CD14-positive monocyte (primary cell): ENCODE data around the gene ARFGEF3. TPM values are rescaled to one million over a fixed set of nuclear protein-coding genes. Genes with fewer than 3 reads are reported as not detected.

Source experiments
- DNase-seq, 3 donors: peaks; one replicate each; pipeline ENCODE4 v3.0.0-alpha.2; 2011 to 2022
- H2AFZ ChIP-seq: 2 replicates; pipeline ENCODE4 v1.6.0; 2012; ENCODE audit warnings: mild to moderate bottlenecking, low read depth, low read length, inconsistent platforms; ENCODE audit not compliant: insufficient read depth, poor library complexity, severe bottlenecking
- H3K27ac ChIP-seq, 2 donors: 1 replicate in 1 of 2; 2 replicates in 1 of 2; pipeline ENCODE4 v1.5.1; 2012 to 2013; ENCODE audit warnings: low read length in 2 of 2, control low read depth in 1 of 2, inconsistent platforms in 1 of 2, low read depth in 1 of 2, mild to moderate bottlenecking in 1 of 2
- H3K27me3 ChIP-seq, 2 donors: one replicate each; pipeline versions ENCODE4 v1.6.0 to v1.6.1; 2011 to 2013; ENCODE audit warnings: low read length in 2 of 2; ENCODE audit not compliant: control insufficient read depth in 2 of 2, insufficient read depth in 2 of 2
- H3K36me3 ChIP-seq, 2 donors: replicated peaks in 1 of 2; 1 replicate in 1 of 2; 2 replicates in 1 of 2; pipeline versions ENCODE4 v1.5.1 to v1.6.1; 2012 to 2013; ENCODE audit warnings: low read length in 2 of 2, control low read depth in 1 of 2, inconsistent platforms in 1 of 2, mild to moderate bottlenecking in 1 of 2; ENCODE audit not compliant: insufficient read depth in 2 of 2, control insufficient read depth in 1 of 2
- H3K4me1 ChIP-seq, 2 donors: 1 replicate in 1 of 2; 2 replicates in 1 of 2; pipeline versions ENCODE4 v1.5.1 to v1.6.1; 2012 to 2013; ENCODE audit warnings: low read length in 2 of 2, control low read depth in 1 of 2, inconsistent platforms in 1 of 2, mild to moderate bottlenecking in 1 of 2, moderate library complexity in 1 of 2; ENCODE audit not compliant: insufficient read depth in 2 of 2, control insufficient read depth in 1 of 2
- H3K4me2 ChIP-seq: replicated peaks from 2 replicates; pipeline ENCODE3; 2012; ENCODE audit warnings: low read length, moderate library complexity, mild to moderate bottlenecking; ENCODE audit not compliant: poor library complexity, severe bottlenecking; ENCODE audit errors: extremely low read depth
- H3K4me3 ChIP-seq, 3 experiments: fragments of 200-600 bp in 1 of 3; sonication (generic) in 1 of 3; replicated peaks in 1 of 3; 1 replicate in 2 of 3; 2 replicates in 1 of 3; pipeline ENCODE4 v1.5.1; 2011 to 2013; ENCODE audit warnings: low read length in 3 of 3, mild to moderate bottlenecking in 3 of 3, control low read depth in 2 of 3, low read depth in 2 of 3, inconsistent platforms in 1 of 3, moderate library complexity in 1 of 3
- H3K79me2 ChIP-seq: 2 replicates; pipeline ENCODE4 v1.6.0; 2012; ENCODE audit warnings: mild to moderate bottlenecking, control low read depth, inconsistent platforms, low read length, moderate library complexity; ENCODE audit not compliant: insufficient read depth
- H3K9ac ChIP-seq: 2 replicates; pipeline ENCODE4 v1.6.0; 2017; ENCODE audit warnings: low read length, mild to moderate bottlenecking; ENCODE audit not compliant: insufficient read depth, poor library complexity, severe bottlenecking
- H3K9me3 ChIP-seq, 2 donors: replicated peaks in 1 of 2; 1 replicate in 1 of 2; 2 replicates in 1 of 2; pipeline versions ENCODE4 v1.5.1 to v1.6.1; 2012 to 2013; ENCODE audit warnings: low read length in 2 of 2, control low read depth in 1 of 2; ENCODE audit not compliant: control insufficient read depth in 1 of 2, insufficient read depth in 1 of 2
- H4K20me1 ChIP-seq: 2 replicates; pipeline ENCODE4 v1.6.0; 2012; ENCODE audit warnings: mild to moderate bottlenecking, low read length, control low read depth, moderate library complexity; ENCODE audit not compliant: insufficient read depth
- H3K27ac Mint-ChIP-seq, 7 donors: one replicate each; pipeline ENCODE4 v1.8.0; 2020; ENCODE audit warnings: mild to moderate bottlenecking in 7 of 7, mixed read lengths in 7 of 7, moderate library complexity in 6 of 7, inconsistent platforms in 2 of 7
- H3K27me3 Mint-ChIP-seq, 3 donors: one replicate each; pipeline ENCODE4 v1.8.0; 2021 to 2022; ENCODE audit warnings: low read depth in 3 of 3, mild to moderate bottlenecking in 3 of 3, mixed read lengths in 3 of 3, moderate library complexity in 3 of 3, inconsistent platforms in 1 of 3
- H3K36me3 Mint-ChIP-seq, 2 donors: one replicate each; pipeline ENCODE4 v1.8.0; 2020; ENCODE audit warnings: mixed read lengths in 2 of 2, inconsistent platforms in 1 of 2, mild to moderate bottlenecking in 1 of 2
- H3K4me1 Mint-ChIP-seq: one replicate; pipeline ENCODE4 v1.8.0; 2020; ENCODE audit warnings: mild to moderate bottlenecking, mixed read lengths
- H3K4me3 Mint-ChIP-seq, 2 donors: one replicate each; pipeline ENCODE4 v1.8.0; 2020; ENCODE audit warnings: mild to moderate bottlenecking in 2 of 2, mixed read lengths in 2 of 2, moderate library complexity in 1 of 2
- H3K9me3 Mint-ChIP-seq, 7 donors: one replicate each; pipeline ENCODE4 v1.8.0; 2020 to 2022; ENCODE audit warnings: mixed read lengths in 7 of 7, mild to moderate bottlenecking in 6 of 7, moderate library complexity in 6 of 7, inconsistent platforms in 2 of 7
- WGBS: methylation state at CpG from one replicate; pipeline ENCODE4 v1.1.5; 2013; ENCODE audit warnings: missing lambda C conversion rate; ENCODE audit not compliant: insufficient coverage; 5-methylcytosine and 5-hydroxymethylcytosine counted together
- intact Hi-C, 2 donors: fragments of 100-400 bp; cut with micrococcal nuclease; formaldehyde crosslinking; loops; one replicate each; pipeline versions ENCODE4 v1.15.0 to v1.15.1; 2023
- polyA plus RNA-seq, 3 donors: library from polyadenylated mRNA; depleted of rRNA in 1 of 3; unstranded in 2 of 3; stranded (reverse) in 1 of 3; fragments of 300-500 nt in 2 of 3; fragments of >200 nt in 1 of 3; fragmentation: Illumina TruSeq in 2 of 3; gene quantifications; 1 replicate in 2 of 3; 2 replicates in 1 of 3; pipeline ENCODE4 v1.2.3, GENCODE V29; 2012 to 2021
- TF ChIP-seq, protein P1 (sequence below): fragments of 200-600 bp; IDR thresholded peaks from one replicate; pipeline ENCODE4 v1.8.0; 2022; ENCODE audit warnings: antibody characterized with exemption, mild to moderate bottlenecking

The ARFGEF3 gene
- polyA plus RNA-seq, 3 donors: not detected

DNA sequence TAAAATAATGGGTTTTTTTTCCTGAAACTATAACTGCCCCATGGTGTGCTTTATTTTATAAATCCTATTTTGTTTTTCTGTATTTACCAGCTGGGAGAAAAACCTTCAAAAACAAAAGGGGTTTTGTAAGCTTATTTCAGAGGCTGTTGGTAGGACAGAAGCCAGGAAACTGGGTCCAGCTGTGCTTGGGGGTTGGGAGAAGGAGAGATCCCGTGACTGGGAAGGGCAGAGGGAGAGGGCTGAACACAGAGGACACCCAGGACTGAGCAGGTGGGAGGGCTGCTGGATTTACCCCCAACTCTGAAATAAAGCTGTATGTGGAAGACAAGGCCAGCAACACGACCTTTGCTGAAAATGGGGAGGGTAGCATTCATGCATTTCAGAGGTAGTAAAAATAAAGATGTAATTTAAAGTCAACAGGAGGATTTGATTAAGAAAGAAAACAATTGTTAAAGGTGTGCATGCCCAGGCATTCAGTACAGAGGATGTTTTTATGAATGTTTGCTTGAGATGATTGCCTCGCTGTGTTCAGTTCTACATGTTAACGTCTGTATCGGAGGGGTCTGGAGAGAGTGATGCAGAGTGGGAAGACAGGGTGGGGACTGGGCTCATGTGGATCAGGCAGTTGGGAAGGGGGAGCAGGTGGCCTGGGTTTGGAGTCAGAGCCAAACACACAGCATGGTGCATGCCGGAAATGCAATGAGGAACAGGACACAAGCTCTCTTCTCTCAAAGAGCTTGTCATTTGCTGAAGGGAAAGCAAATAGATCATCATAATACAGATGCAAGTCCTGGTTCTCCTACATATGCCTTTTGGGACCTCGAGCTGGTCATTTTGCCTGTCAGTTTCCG lies 21.4 kb downstream of the ARFGEF3 start:
- Mint-ChIP-seq H3K9me3 (peaks cover 0 to 8% (median 2%) of the 10 kb centered on the region in 7 donors), H3K4me3 (no peak overlapping the region), H3K27me3 (peaks cover 0 to 9% (median 5%) of the 10 kb centered on the region in 3 donors), H3K4me1 (no peaks in the 10 kb centered on the region), H3K27ac (no peak overlapping the region), H3K36me3 (no peaks in the 10 kb centered on the region)
- Histone ChIP-seq H4K20me1 (no peaks in the 10 kb centered on the region), H3K27ac (no peak overlapping the region), H3K36me3 (no peaks in the 10 kb centered on the region), H3K27me3 (no peaks in the 10 kb centered on the region), H2AFZ (no peak overlapping the region), H3K4me1 (no peaks in the 10 kb centered on the region), H3K9me3 (no peaks in the 10 kb centered on the region), H3K79me2 (no peaks in the 10 kb centered on the region), H3K4me3 (no peak overlapping the region), H3K4me2 (no peak overlapping the region), H3K9ac (no peak overlapping the region)
- no peak for DNase-seq
- WGBS: 91% methylated on average over 8 of the region's 8 CpGs
- intact Hi-C loops: no loop called here
- TF ChIP-seq, protein P1, sequence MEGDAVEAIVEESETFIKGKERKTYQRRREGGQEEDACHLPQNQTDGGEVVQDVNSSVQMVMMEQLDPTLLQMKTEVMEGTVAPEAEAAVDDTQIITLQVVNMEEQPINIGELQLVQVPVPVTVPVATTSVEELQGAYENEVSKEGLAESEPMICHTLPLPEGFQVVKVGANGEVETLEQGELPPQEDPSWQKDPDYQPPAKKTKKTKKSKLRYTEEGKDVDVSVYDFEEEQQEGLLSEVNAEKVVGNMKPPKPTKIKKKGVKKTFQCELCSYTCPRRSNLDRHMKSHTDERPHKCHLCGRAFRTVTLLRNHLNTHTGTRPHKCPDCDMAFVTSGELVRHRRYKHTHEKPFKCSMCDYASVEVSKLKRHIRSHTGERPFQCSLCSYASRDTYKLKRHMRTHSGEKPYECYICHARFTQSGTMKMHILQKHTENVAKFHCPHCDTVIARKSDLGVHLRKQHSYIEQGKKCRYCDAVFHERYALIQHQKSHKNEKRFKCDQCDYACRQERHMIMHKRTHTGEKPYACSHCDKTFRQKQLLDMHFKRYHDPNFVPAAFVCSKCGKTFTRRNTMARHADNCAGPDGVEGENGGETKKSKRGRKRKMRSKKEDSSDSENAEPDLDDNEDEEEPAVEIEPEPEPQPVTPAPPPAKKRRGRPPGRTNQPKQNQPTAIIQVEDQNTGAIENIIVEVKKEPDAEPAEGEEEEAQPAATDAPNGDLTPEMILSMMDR: no peak

DNA sequence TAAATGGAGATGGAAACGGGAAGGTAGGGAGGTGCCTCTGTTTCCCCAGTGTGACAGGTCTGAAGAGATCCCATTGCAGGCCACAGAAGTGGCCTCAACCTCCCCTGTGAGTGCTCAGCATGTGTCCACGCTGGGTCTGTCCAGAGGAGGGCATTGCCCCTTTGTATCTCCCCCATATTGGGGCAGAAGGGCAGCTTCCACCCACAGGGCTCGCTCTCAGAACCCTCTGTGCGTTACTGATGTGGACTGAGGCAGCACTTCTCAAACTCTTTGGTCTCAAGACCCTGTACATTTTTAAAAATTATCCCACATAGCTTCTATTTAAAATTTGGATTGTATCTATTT lies 22.0 kb downstream of the ARFGEF3 start:
- Histone ChIP-seq H3K4me1 (no peaks in the 10 kb centered on the region), H3K36me3 (no peaks in the 10 kb centered on the region), H3K9ac (no peak overlapping the region), H3K9me3 (no peaks in the 10 kb centered on the region), H3K4me2 (no peak overlapping the region), H3K79me2 (no peaks in the 10 kb centered on the region), H2AFZ (no peak overlapping the region), H3K27me3 (no peaks in the 10 kb centered on the region), H3K27ac (no peak overlapping the region), H4K20me1 (no peaks in the 10 kb centered on the region), H3K4me3 (no peak overlapping the region)
- Mint-ChIP-seq H3K4me3 (no peak overlapping the region), H3K27me3 (peaks cover 3 to 9% (median 5%) of the 10 kb centered on the region in 3 donors), H3K9me3 (peaks cover 0 to 6% (median 0%) of the 10 kb centered on the region in 7 donors), H3K4me1 (no peaks in the 10 kb centered on the region), H3K27ac (no peak overlapping the region), H3K36me3 (no peaks in the 10 kb centered on the region)
- 83% methylated on average over 3 of the region's 4 CpGs for WGBS
- DNase-seq: no peak
- TF ChIP-seq, protein P1: no peak
- intact Hi-C loops: no loop called here
